ENCODE data around the gene HORMAD1. TPM values are rescaled to one million over a fixed set of nuclear protein-coding genes. Genes with fewer than 3 reads are reported as not detected.

The HORMAD1 gene
- total RNA-seq, 1 donor from 2014 or later, result not detected

DNA sequence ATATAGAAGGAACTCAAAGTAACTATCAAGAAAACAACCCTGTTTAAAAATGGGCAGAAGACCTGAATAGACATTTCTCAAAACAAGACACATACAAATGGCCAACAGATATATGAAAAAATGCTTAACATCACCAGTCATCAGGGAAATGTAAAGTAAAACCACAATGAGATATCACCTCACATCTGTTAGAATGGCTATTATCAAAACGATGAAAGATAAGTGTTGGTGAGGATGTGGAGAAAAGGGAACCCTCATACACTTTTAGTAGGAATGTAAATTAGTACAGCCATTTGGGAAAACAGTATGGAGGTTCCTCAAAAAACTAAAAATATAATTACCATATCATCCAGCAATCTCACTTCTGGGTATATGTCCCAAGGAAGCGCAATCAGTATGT lies 41.9 kb upstream of the HORMAD1 start:
- H3K79me2 ChIP-seq (ENCODE audit: insufficient read depth, low read length), result no peaks in the 10 kb centered on the region
- H3K9ac ChIP-seq (ENCODE audit: low read length), result no peak overlapping the region
- H3K9me3 Mint-ChIP-seq (ENCODE audit: unreplicated experiment), result peaks cover 8% of the 10 kb centered on the region
- H2AFZ ChIP-seq (ENCODE audit: low read depth, low read length), result no peak overlapping the region
- no peaks in the 10 kb centered on the region for H3K9me3 ChIP-seq (ENCODE audit: insufficient read depth, low read depth, low read length)
- H3K27me3 Mint-ChIP-seq (ENCODE audit: low read depth, unreplicated experiment), result no peaks in the 10 kb centered on the region
- TF ChIP-seq EZH2 (IDR thresholded peaks at IDR 0.05; ENCODE audit: insufficient read depth, low read length), result no peak
- TF ChIP-seq, protein P1, sequence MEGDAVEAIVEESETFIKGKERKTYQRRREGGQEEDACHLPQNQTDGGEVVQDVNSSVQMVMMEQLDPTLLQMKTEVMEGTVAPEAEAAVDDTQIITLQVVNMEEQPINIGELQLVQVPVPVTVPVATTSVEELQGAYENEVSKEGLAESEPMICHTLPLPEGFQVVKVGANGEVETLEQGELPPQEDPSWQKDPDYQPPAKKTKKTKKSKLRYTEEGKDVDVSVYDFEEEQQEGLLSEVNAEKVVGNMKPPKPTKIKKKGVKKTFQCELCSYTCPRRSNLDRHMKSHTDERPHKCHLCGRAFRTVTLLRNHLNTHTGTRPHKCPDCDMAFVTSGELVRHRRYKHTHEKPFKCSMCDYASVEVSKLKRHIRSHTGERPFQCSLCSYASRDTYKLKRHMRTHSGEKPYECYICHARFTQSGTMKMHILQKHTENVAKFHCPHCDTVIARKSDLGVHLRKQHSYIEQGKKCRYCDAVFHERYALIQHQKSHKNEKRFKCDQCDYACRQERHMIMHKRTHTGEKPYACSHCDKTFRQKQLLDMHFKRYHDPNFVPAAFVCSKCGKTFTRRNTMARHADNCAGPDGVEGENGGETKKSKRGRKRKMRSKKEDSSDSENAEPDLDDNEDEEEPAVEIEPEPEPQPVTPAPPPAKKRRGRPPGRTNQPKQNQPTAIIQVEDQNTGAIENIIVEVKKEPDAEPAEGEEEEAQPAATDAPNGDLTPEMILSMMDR (IDR thresholded peaks at IDR 0.05; ENCODE audit: insufficient read depth, low read depth, low read length), result no peak
- no peak overlapping the region for H3K4me2 ChIP-seq (ENCODE audit: low read length)
- H3K4me3 ChIP-seq (ENCODE audit: insufficient read depth, low read depth, low read length), result no peak overlapping the region
- no peak overlapping the region for H3K27ac Mint-ChIP-seq (ENCODE audit: unreplicated experiment)
- H4K20me1 ChIP-seq (ENCODE audit: insufficient read depth, low read length), result no peaks in the 10 kb centered on the region
- peaks cover 4% of the 10 kb centered on the region for H3K4me1 ChIP-seq (ENCODE audit: insufficient read depth, low read length)
- peaks cover 3% of the 10 kb centered on the region for H3K4me1 Mint-ChIP-seq (ENCODE audit: low read depth, unreplicated experiment)
- H3K27me3 ChIP-seq (ENCODE audit: insufficient read depth, low read length), result no peaks in the 10 kb centered on the region
- peaks cover 2% of the 10 kb centered on the region for H3K36me3 Mint-ChIP-seq (ENCODE audit: low read depth, unreplicated experiment)
- H3K36me3 ChIP-seq (ENCODE audit: insufficient read depth, low read length), result no peaks in the 10 kb centered on the region
- no peak overlapping the region for H3K27ac ChIP-seq (ENCODE audit: low read depth, low read length)
- no peak for DNase-seq (ENCODE audit: low read depth)
- no peak overlapping the region for H3K4me3 Mint-ChIP-seq (ENCODE audit: unreplicated experiment)
- FAIRE-seq, result no peak

DNA sequence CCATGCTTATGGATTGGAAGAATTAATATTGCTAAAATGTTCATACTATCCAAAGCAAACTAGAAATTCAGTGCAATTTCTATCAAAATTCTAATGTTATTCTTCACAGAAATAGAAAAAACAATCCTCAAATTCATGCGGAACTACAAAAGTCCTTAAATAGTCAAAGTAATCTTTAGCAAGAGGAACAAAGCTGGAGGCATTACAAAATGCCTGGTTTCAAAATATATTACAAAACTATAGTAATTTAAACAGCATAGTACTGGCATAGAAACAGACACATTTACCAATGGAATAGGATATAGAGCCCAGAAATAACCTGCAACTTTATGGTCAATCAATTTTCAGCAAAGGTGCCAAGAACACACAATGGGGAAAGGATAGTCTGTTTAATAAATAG lies 41.1 kb upstream of the HORMAD1 start:
- Histone ChIP-seq H4K20me1 (ENCODE audit: insufficient read depth, low read length) (no peaks in the 10 kb centered on the region), H3K4me3 (ENCODE audit: insufficient read depth, low read depth, low read length) (no peak overlapping the region), H3K4me1 (ENCODE audit: insufficient read depth, low read length) (peaks cover 4% of the 10 kb centered on the region), H2AFZ (ENCODE audit: low read depth, low read length) (no peak overlapping the region), H3K27me3 (ENCODE audit: insufficient read depth, low read length) (no peaks in the 10 kb centered on the region), H3K79me2 (ENCODE audit: insufficient read depth, low read length) (no peaks in the 10 kb centered on the region), H3K9me3 (ENCODE audit: insufficient read depth, low read depth, low read length) (no peaks in the 10 kb centered on the region), H3K27ac (ENCODE audit: low read depth, low read length) (no peak overlapping the region), H3K4me2 (ENCODE audit: low read length) (no peak overlapping the region), H3K9ac (ENCODE audit: low read length) (no peak overlapping the region), H3K36me3 (ENCODE audit: insufficient read depth, low read length) (no peaks in the 10 kb centered on the region)
- Mint-ChIP-seq H3K9me3 (ENCODE audit: unreplicated experiment) (peaks cover 8% of the 10 kb centered on the region), H3K27me3 (ENCODE audit: low read depth, unreplicated experiment) (no peaks in the 10 kb centered on the region), H3K4me1 (ENCODE audit: low read depth, unreplicated experiment) (peaks cover 3% of the 10 kb centered on the region), H3K36me3 (ENCODE audit: low read depth, unreplicated experiment) (peaks cover 2% of the 10 kb centered on the region), H3K4me3 (ENCODE audit: unreplicated experiment) (no peak overlapping the region), H3K27ac (ENCODE audit: unreplicated experiment) (no peak overlapping the region)
- FAIRE-seq (no peak), DNase-seq (ENCODE audit: low read depth) (no peak)
- TF ChIP-seq, protein P1 (IDR thresholded peaks at IDR 0.05; ENCODE audit: insufficient read depth, low read depth, low read length), result no peak
- no peak for TF ChIP-seq EZH2 (IDR thresholded peaks at IDR 0.05; ENCODE audit: insufficient read depth, low read length)

DNA sequence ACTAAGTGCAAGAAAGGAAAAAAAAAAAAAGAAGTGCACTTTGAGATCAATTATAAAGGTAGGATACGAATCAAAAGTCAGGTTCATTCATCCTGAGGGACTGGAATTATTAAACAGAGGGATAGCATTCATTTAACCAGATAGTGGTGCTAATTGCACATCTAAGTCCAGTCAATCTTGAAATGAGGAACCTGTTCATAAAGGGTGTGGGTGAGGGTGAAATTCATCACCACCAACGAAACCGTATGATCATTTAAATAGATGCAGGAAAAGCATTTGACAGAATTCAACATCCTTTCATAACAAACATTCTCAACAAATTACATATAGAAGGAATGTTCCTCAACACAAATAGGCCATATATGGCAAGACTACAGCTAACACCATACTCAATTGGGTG lies 39.3 kb upstream of the HORMAD1 start:
- peaks cover 8% of the 10 kb centered on the region for H3K9me3 Mint-ChIP-seq (ENCODE audit: unreplicated experiment)
- no peak overlapping the region for H3K4me3 ChIP-seq (ENCODE audit: insufficient read depth, low read depth, low read length)
- no peaks in the 10 kb centered on the region for H3K9me3 ChIP-seq (ENCODE audit: insufficient read depth, low read depth, low read length)
- H3K4me1 ChIP-seq (ENCODE audit: insufficient read depth, low read length), result peaks cover 4% of the 10 kb centered on the region
- H3K4me2 ChIP-seq (ENCODE audit: low read length), result no peak overlapping the region
- FAIRE-seq (no peak), DNase-seq (ENCODE audit: low read depth) (no peak)
- no peak overlapping the region for H3K4me3 Mint-ChIP-seq (ENCODE audit: unreplicated experiment)
- no peaks in the 10 kb centered on the region for H3K27me3 ChIP-seq (ENCODE audit: insufficient read depth, low read length)
- no peak overlapping the region for H3K27ac Mint-ChIP-seq (ENCODE audit: unreplicated experiment)
- H4K20me1 ChIP-seq (ENCODE audit: insufficient read depth, low read length), result no peaks in the 10 kb centered on the region
- no peaks in the 10 kb centered on the region for H3K27me3 Mint-ChIP-seq (ENCODE audit: low read depth, unreplicated experiment)
- no peak overlapping the region for H2AFZ ChIP-seq (ENCODE audit: low read depth, low read length)
- no peak overlapping the region for H3K9ac ChIP-seq (ENCODE audit: low read length)
- no peak overlapping the region for H3K27ac ChIP-seq (ENCODE audit: low read depth, low read length)
- no peaks in the 10 kb centered on the region for H3K36me3 ChIP-seq (ENCODE audit: insufficient read depth, low read length)
- H3K4me1 Mint-ChIP-seq (ENCODE audit: low read depth, unreplicated experiment), result peaks cover 3% of the 10 kb centered on the region
- peaks cover 2% of the 10 kb centered on the region for H3K36me3 Mint-ChIP-seq (ENCODE audit: low read depth, unreplicated experiment)
- H3K79me2 ChIP-seq (ENCODE audit: insufficient read depth, low read length), result no peaks in the 10 kb centered on the region
- no peak for TF ChIP-seq EZH2 (IDR thresholded peaks at IDR 0.05; ENCODE audit: insufficient read depth, low read length)
- TF ChIP-seq, protein P1 (IDR thresholded peaks at IDR 0.05; ENCODE audit: insufficient read depth, low read depth, low read length), result no peak
